GM10266 (cell line): ENCODE results near the gene EPHA10.
A peak's percentile ranks its signal among the peaks of the same experiment; 100 is the strongest.
"Not testable (repeated sequence)": the region's sequence is repeated elsewhere in the genome, so short reads cannot be mapped to it uniquely, and the experiment has no call there.

Source experiments
- DNase-seq: peaks from one replicate; pipeline ENCODE4 v3.0.0; 2012; ENCODE audit errors: extremely low spot score
- TF ChIP-seq, protein P1 (sequence below): IDR thresholded peaks from 2 replicates; pipeline ENCODE4 v1.5.1; 2012; ENCODE audit warnings: mild to moderate bottlenecking, low read depth; ENCODE audit not compliant: control insufficient read depth, insufficient read depth; ENCODE audit errors: missing control alignments

EPHA10 gene

DNA sequence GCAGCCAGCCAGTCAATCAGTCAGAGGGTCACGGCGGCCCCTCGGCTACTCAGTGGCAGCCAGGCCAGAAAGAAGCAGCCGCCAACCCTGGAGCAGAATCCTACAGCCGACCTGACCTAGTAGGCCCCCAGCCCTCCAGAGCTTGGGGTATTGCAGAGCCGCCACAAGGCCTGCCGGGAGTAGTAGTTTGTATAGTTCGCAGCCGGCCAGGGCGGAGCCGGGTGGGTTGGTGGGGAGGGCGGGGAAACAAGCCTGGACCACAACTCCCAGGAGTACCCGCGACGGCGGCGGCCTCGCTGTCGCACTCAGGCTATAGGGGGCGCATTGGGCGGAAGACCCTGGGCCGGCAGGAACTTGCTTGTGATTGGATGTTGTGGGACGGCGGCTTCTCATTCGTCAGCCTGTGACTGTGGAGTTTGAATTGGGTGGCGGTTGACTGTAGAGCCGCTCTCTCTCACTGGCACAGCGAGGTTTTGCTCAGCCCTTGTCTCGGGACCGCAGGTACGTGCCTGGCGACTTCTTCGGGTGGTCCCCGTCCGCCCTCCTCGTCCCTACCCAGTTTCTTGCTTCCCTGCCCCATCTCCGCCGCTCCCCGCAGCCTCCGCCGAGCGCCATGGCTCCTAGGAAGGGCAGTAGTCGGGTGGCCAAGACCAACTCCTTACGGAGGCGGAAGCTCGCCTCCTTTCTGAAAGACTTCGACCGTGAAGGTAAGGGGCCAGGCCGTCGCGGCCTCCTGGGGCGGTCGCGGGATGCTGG is 72.7 kb downstream of the EPHA10 start, which contains the start of gene CDCA8:
CDCA8 (plus strand) TSS at position 439 of the 756 bp plus-strand sequence; CDS start at position 614, 175 bp downstream.
- TF ChIP-seq, protein P1, sequence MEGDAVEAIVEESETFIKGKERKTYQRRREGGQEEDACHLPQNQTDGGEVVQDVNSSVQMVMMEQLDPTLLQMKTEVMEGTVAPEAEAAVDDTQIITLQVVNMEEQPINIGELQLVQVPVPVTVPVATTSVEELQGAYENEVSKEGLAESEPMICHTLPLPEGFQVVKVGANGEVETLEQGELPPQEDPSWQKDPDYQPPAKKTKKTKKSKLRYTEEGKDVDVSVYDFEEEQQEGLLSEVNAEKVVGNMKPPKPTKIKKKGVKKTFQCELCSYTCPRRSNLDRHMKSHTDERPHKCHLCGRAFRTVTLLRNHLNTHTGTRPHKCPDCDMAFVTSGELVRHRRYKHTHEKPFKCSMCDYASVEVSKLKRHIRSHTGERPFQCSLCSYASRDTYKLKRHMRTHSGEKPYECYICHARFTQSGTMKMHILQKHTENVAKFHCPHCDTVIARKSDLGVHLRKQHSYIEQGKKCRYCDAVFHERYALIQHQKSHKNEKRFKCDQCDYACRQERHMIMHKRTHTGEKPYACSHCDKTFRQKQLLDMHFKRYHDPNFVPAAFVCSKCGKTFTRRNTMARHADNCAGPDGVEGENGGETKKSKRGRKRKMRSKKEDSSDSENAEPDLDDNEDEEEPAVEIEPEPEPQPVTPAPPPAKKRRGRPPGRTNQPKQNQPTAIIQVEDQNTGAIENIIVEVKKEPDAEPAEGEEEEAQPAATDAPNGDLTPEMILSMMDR, result peak; percentile 74
- DNase-seq, result peak; percentile 96

DNA sequence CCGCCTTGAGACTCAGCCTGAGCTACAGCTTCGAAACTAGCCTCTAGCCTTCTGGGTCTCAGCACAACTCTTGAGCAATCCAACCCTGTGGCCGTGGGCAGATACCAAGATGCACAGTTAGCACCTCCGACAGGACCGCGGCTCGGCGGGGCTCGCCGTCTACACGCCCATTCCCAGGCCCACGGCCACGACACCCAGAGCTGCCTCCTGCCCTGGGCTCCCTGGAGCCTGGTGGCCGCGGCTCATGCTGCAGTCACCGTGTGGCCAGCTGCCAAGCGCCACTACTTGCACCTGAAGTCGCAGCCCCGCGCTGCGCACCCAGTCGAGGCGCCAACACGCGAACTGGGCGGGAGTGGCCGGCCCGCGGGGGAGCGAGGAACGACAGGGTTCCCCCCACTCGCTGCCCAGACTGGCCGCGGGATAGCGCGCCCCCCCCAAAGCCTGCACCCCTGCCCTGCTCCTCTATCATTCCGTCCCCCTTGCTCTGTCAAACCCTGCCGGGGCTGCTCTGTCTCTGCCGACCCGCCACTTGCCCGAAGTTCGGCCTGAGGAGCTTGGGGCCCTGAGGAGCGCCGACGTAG is 73.3 kb downstream of the EPHA10 start:
- no peak for DNase-seq
- TF ChIP-seq, protein P1, result no peak

DNA sequence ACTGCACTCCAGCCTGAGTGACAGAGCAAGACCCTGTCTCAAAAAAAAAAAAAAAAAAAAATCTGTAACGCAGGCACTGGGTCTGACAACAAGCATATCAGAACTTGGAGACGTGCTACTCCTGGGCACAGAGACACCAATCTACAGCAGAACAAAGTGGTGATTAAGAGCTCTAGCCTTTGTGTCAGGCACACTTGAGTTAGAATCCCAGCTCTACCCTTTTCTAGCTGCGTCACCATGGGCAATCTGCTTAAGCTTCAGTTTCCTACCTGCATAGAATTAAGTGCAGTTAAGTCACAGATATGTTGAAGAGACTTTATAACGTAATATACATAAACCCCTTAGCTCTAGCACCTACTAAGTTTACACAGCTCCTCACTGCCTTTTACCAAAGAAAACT is 76.0 kb downstream of the EPHA10 start:
- no peak for DNase-seq
- TF ChIP-seq, protein P1, result no peak

DNA sequence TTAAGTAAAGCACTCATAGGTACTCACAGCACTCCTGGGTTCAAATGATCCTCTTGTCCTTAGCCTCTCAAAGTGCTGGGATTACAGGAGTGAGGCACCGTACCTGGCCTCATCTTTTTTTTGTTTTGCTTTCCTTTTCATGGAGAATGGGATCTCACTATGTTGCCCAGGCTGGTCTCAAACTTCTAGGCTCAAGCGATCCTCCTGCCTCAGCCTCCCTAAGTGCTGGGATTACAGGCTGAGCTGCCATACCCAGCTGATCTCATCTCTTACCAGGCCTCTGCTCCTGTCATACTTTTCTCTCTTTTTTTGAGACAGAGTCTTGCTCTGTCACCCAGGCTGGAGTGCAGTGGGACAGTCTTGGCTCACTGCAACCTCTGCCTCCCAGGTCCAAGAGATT is 77.2 kb downstream of the EPHA10 start:
- DNase-seq, result not testable (repeated sequence)

DNA sequence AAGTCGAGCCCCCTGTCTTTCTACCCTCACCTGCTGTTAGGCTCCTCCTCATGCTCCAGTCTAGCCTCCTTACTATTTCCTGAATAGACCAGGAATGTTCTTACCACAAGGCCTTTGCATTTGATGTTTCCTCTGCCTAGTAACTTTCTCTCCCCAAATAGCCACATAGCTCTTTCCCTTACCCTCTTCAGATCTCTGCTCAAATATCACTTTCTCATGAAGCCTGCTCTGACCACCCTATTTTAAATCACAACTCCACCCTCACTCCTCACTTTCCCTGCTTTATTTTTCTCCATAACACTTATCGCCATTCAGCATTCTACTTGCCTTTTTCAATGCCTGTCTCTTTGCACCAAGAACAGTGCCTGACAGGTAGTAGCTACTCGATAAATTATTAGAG is 79.2 kb downstream of the EPHA10 start:
- no peak for DNase-seq
- TF ChIP-seq, protein P1, result no peak

DNA sequence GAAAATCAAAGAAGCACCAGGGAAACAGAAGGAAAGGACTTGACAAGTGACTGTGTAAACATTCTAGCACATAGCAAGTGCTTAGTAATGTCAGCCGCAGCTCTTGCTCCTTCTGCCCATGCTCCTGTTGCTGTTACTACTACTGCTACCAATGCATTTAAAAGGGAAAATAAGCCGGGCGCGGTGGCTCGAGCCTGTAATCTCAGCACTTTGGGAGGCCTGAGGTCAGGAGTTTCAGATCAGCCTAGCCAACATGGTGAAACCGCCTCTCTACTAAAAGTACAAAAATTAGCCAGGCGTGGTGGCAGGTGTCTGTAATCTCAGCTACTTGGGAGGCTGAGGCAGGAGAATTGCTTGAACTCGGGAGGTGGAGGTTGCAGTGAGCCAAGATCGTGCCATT is 80.7 kb downstream of the EPHA10 start:
- DNase-seq, result not testable (repeated sequence)

DNA sequence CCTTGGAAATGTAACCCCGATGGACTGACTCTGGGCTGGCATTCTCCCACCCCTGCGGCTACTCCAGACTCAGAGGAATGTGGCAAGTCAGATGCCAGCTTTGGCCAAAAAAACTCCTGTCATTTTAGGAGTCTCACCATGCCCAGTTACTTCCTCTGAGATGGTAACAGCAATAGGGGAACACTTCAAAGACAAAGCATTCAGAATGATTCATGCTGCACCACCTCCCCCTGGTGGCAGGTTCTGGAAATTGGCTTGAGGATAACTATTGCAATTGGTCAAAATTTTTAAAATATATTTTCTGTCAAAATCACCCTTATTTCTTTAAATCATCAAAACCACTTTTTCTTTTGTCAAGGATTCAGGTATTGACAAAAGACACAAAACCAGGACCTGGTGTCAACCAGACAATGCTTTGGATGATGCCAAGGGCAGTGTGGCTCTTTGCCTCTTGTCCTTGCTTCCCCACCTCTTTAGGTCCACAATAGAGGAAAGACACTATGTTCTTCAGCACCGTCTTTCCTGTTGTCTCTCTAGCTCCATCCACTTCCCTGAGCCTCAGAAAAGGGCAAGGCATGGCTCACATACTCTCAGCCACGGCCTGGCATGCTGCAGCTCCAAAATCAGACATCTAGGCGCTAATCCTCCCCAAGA is 82.5 kb downstream of the EPHA10 start:
- peak; percentile 54 for DNase-seq
- TF ChIP-seq, protein P1, result peak; percentile 83

DNA sequence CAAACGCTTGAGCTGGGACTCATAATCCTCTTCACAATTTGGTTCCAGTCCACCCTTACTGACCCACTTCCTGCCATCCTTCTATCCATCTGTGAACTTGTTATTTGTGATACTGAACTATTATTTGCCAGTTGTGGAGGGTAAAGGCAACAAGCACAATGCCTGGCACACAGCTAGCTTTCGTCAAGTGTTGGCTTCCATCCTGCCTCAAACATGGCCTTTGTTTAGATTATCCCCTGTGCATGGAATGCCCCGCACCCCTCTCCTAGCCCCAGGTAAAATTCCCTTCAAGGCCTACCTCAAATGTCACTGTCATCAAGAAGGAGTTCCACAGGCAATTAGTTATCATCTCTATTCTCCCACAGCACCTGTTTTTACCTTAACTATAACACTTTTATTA is 84.0 kb downstream of the EPHA10 start:
- TF ChIP-seq, protein P1, result no peak
- no peak for DNase-seq
